ENCODE data around the gene RTN4R.

The RTN4R gene

GRCh38 chr22:20226760-20227350 is 41.3 kb downstream of the RTN4R start:
- no peak for DNase-seq

- DNase-seq, result no peak
Observed at GRCh38 chr22:20226077-20226716, 41.9 kb downstream of the RTN4R start.

GRCh38 chr22:20225693-20225966 is 42.5 kb downstream of the RTN4R start:
- no peak for DNase-seq

DNA sequence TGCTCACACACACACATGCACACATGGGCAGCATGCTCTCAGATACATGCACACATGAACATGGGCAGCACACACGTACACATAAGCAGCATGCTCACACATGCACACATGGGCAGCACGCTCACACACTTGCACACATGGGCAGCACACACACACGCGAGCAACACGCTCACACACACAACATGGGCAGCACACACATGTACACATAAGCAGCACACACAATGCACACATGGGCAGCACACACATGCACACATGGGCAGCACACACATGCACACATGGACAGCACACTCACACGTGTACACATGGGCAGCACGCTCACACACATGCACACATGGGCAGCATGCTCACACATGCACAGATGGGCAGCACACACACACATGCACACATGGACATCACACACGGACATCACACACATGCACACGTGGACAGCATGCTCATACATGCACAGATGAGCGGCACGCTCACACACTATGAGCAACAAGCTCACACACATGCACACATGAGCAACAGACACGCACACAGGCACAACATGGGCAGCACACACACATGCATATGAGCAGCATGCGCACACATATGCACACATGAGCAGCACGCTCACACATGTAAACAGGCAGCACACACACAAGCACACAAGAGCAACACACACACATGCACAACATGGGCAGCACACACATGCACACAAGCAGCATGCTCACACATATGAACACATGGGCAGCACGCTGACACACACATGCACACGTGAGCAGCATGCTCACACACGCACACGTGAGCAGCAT is 43.0 kb downstream of the RTN4R start:
- no peak for DNase-seq

DNA sequence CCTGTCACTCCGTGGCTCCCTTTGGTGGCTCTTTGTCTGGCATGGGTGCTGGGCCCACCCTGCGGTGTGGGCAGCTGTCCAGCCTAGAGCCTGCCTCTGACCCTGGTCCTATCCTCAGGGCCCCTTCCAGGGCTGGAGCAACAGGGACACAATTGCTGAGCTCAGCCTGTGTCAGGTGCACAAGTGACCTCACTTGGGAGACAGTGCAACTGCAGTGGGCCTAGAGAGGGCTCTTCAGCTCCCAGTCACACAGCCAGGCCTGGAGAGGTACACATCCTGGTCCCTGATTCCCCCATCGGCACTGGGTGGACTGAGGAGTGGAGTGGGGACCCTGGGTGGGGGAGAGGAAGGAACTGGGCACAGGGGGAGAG is 43.9 kb downstream of the RTN4R start:
- DNase-seq, result no peak

- no peak for DNase-seq
Observed at GRCh38 chr22:20223421-20224255, 44.5 kb downstream of the RTN4R start.

- DNase-seq, result no peak
Observed at GRCh38 chr22:20222764-20223420, 45.2 kb downstream of the RTN4R start.

DNA sequence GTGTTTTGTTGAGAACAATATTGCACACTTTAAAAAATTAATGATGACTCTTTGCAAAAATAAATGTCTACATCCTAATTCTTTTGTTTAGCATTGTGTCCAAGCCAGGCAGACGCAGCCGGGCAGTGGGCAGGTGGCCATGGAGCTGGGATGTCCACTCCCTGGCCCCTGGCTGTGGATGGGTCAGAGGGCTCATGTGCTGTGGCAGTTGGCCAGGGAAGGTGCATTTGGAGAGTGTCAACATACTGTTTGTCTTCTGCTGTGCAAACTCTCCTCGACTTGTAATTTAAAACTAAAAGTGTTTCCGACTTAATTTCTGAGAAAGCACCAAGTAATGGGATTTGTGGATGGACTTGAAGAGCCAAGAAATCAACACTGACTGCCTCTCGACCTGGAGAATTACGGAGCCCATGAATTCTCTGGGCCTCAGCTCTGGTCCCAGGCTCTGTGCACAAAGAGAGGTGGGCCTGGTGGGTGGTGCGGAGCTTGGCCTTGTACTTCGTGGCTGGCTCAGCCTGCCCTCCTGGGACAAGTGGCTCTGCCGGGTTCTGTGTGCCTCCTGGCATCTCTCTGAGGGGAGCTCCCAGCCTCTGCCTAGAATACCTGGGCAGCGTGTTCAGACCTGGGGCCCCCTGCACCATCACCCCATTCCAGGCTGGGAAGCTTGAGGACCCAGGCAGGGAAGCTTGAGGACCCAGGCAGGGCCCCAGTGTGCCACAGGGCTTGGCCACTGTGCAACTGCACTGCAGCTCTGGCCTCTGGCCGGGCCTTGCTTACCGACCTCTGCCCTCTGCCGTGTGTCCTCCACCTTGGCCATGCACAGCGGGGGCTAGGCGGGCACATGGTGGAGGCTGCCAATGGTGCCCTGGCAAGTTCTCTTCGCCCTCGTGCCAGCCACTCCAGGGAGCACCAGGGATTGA is 46.4 kb downstream of the RTN4R start:
- DNase-seq, result no peak

GRCh38 chr22:20220629-20221026 is 47.5 kb downstream of the RTN4R start:
- no peak for DNase-seq

DNA sequence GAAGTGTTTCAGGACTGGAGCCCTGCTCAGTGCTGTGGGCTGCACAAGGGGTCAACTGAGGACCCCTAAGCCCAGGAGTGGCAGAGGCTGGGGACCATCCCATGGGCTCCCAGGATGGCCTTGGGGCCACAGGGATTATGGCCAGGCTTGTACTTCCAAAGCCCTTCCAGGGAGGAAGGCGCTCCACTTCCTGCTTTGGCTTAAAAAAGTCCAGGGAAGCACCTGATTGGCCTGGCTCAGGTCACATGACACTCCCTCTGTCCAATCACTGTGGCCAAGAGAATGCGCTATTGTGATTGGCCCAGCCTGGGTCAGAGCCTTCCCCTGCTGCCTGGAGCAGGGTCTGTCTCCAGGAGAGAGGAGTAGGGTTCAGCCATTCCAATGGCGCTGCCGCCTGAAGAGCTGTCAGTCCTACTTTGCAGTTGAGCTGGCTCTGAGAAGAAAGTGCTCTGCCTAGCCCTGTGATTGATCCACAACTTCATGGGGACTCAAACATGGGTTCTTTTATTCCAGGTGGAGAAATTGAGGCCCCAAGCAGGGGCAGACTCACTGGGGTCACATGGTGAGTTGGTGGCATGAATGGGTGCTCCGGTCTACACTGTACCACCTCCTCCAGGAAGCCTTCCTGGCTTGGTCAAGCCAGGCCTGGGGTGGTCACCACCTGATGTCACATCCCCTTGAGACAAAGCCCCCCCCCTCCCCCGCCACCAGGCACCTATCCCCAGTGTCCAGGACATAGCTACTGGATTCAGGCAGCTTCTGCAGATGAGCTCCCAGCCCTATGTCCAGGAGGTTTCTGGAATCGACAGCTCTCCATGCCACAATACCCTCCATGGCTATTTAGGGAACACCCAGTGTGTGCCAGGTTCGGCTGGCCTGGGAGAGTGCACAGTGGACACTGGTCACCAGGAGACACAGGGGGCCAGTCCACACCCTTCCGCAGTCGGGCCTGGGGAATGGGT is 48.2 kb downstream of the RTN4R start:
- no peak for DNase-seq

GRCh38 chr22:20218987-20219386 is 49.1 kb downstream of the RTN4R start:
- no peak for DNase-seq

DNA sequence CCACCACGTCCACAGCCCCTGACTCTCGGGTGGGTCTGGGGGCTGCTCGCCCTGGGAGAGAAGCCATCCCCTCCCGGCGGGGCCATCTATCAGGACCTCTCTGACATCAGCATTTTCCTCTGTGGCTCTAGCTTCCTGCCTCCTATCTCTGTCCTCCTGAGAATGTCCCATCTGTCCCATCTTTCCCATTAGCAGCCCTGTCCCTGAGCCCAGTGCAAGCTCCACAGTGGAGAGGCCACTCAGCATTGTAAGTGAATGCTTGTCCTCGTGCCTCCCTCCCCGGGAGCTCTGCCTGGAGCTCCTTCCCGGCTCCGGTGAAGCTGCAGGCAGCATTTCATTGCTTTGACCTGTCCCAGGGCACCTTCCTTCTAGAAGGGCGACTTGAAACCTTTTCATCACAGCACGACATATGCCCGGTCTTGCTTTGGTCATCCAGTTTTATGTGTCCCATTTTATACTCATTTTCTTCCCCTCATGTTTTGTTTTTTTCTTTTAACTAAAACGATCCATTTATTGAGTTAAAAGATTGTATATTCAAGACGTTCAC is 49.7 kb downstream of the RTN4R start:
- DNase-seq, result no peak

DNA sequence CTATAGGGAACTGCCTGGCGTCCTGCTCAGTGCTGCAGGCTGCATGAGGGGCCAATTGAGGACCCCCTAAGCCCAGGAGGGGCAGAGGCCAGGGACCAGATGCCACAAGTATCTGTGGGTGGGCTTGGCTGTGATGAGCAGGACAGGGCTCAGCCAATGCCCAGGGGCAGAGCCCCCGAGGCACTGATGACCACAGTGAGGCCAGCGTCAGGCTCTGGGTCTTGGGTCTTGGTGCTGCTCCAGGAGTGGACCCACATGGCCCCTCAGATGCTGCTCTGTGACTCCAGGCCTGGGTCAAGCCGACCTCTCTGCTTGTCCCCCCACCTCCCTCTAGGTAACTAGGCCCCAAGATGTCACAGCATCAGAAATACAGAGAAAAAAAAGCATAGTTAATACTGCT is 50.6 kb downstream of the RTN4R start:
- DNase-seq, result no peak

DNA sequence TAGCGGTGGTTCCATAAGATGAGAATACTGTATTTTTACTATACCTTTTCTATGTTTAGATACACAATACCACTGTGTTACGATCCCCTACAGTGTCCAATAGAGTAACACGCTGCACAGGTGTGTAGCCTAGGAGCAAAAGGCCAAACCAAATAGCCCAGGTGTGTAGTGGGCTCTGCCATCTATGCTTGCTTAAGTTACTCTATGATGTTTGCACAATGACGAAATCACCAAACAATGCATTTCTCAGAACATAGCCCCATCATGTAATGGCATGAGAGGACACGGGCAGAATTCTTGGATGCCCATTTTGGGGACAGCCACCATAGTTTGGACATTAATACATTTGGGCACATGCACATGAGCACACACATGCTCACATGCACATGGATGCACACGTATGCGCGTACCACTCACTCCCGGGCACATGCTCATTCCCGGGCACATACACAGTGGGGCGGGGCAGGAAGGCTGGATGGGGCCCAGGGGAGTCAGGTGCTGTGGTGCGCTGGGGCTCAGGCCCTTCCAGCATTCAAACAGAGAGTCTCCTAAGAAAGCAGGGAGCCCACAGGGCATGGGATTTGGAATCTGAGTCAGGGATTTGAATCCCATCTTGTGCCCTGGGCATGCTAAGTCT is 51.1 kb downstream of the RTN4R start:
- DNase-seq, result no peak

GRCh38 chr22:20215742-20216141 is 52.4 kb downstream of the RTN4R start:
- DNase-seq, result no peak

DNA sequence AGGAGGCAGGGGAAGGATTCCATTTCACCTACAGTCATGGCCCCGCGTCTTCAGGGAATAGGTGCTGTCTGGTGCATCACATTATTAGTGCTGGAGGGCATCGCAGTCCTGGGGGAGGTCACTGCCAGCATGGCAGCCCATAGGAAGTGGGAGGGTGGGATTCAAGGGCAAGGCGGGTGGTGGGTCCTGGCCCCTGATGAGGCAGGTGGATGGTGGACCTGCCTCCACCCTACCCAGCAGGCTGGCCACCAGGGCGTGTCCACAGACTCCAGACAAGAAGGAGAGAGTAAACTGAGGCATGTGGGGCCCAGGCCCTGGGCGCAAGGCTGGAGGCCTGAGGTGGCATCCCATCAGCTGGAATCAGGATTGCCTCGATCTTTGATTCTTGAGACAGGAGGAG is 53.3 kb downstream of the RTN4R start:
- DNase-seq, result no peak

DNA sequence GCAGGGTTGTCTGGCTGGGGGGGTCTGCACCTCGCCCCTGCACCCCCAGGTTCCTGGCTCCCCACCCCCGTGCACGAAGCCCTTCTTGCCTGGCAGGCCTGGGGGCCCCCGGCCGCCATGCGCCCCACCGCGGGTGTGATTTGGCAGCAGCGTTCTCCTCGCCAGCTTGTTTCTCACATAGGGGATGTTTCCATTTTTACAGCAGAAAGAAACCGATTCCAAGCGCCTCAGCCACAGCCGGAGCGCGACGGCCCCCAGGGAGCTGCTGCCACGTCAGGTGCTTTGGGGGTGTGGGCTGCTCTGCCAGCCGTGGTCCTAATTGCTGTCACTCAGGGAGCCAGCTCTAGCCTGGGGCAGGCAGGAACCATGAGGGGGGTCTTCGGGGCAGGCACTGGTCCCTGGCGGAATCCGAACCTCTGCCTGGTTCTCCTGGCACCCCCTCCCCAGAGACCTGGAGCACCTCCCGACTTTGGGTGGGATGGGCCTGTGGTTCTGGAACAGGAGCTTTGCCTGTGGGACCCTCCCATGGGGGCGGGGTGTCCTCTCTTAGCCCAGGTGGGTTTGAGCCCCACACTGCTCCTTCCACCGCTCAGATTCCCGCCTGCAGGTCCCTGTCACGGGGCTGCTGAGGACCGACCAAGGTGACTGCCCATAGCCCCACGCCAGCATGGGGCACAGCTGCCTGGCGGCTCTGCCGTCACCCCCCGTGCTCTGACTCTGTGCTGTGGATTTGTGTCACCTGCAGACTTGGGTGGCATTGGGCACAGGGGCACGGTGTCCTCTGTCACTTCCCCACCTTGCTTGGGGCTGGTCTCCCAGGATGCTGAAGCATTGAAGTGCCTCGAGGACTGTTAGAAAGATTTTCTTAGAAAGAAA is 54.0 kb downstream of the RTN4R start:
- no peak for DNase-seq

DNA sequence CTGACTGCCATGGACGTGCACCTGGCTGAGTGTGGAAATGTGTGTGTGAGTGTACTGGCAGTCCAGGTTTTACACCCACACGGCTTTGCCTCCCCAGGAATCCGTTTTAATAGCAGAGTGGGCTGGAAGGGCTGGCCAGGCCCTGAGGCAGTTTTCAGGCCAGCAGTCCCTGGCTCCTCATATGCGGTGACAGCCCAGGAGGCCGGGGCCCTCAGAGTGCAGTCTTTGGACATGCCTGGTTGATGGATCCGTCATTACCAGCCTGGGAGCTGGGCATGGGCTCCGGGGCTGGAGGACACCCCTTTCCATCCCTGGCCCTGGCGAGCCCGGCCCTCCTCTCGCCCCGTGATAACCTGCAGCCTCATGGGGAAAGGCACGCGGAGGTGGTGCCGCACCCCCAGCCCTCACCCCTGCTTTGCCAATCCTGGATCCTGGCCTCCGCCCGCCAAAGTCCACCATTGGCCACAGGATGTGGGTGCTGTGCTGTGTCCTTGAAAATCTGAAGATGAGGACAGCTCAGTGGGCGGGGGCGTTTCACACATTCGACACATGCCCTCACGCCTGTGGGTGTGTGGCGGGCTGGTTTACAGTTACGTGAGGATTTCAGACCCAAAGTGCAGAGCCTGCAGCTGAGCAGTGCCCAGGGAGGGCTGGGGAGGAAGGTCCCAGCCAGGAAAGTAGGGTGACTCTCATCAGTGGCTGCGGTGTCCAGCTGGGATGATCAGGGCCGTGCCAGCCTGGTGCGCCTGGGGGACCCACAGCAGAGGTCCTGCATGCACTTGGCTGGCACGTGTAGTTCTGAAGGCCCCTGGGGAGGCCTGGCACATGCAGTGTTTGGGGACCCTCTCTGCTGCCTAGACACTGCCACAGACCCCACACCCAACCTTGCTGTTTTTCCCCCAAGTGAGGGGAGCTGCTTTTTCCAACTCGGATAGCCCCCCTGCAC is 55.1 kb downstream of the RTN4R start:
- no peak for DNase-seq
